Adipose tissue (tissue), 3 donors: ENCODE results near the gene HIP1R. TPM values are rescaled to one million over a fixed set of nuclear protein-coding genes. Genes with fewer than 3 reads are reported as not detected.
A peak's percentile ranks its signal among the peaks of the same experiment; 100 is the strongest.
"Not testable (repeated sequence)": the region's sequence is repeated elsewhere in the genome, so short reads cannot be mapped to it uniquely, and the experiment has no call there.

Source experiments
- H3K27ac ChIP-seq: one replicate; pipeline ENCODE4 v1.5.1; 2013; ENCODE audit warnings: low read depth, low read length
- WGBS, 3 donors: extraction: QIAGEN DNeasy Blood & Tissue Kit; methylation state at CpG; one replicate each; pipeline ENCODE4 v1.1.7; 2013; 5-methylcytosine and 5-hydroxymethylcytosine counted together
- polyA plus RNA-seq, 3 donors: library from polyadenylated mRNA; stranded (reverse); fragments of 200-250 nt; gene quantifications; one replicate each; pipeline ENCODE4 v1.2.3, GENCODE V29; 2013
- donor health status: healthy with polysubstance abuse.
- donor health status: Bipolar disorder and iron deficiency.
- donor health status: healthy.

The HIP1R gene
- polyA plus RNA-seq, 3 donors = 27.0 to 62.4 (median 42.4) TPM

GRCh38 chr12:122880668-122881067, 45.4 kb downstream of the HIP1R start:
- no peak overlapping the region for H3K27ac ChIP-seq
- whole genome bisulfite sequencing, 3 donors = 40 to 66% (median 43%) methylated on average over 8 of the region's 8 CpGs

GRCh38 chr12:122882908-122883558, 47.8 kb downstream of the HIP1R start:
- 47 to 84% (median 56%) methylated on average over 11 of the region's 11 CpGs for WGBS, 3 donors
- H3K27ac ChIP-seq = no peak overlapping the region

GRCh38 chr12:122884091-122884826, 49.0 kb downstream of the HIP1R start:
- 55 to 61% (median 58%) methylated on average over 6 of the region's 6 CpGs for WGBS, 3 donors
- no peak overlapping the region for H3K27ac ChIP-seq

GRCh38 chr12:122884860-122885259, 49.6 kb downstream of the HIP1R start:
- WGBS, 3 donors = 59 to 64% (median 61%) methylated on average over 4 of the region's 4 CpGs
- no peak overlapping the region for H3K27ac ChIP-seq

DNA sequence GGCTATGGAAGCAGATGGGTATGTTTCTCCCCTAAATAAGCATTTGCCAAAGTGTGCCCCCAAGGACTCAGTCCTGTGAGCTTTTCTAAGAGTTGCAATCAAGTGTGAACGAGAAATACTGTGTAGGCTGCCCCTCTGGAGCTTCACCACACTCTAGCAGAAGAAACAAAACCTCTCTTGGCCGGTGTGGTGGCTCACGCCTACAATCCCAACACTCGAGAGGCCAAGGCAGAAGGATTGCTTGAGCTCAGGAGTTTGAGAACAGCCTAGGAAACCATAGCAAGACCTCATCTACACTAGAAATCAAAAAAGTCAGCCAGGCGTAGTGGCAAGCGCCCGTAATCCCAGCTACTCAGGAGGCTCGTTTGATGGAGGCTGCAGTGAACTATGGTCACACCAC, 50.9 kb downstream of the HIP1R start:
- 92 to 93% (median 92%) methylated on average over 8 of the region's 8 CpGs for WGBS, 3 donors
- no peak overlapping the region for H3K27ac ChIP-seq

DNA sequence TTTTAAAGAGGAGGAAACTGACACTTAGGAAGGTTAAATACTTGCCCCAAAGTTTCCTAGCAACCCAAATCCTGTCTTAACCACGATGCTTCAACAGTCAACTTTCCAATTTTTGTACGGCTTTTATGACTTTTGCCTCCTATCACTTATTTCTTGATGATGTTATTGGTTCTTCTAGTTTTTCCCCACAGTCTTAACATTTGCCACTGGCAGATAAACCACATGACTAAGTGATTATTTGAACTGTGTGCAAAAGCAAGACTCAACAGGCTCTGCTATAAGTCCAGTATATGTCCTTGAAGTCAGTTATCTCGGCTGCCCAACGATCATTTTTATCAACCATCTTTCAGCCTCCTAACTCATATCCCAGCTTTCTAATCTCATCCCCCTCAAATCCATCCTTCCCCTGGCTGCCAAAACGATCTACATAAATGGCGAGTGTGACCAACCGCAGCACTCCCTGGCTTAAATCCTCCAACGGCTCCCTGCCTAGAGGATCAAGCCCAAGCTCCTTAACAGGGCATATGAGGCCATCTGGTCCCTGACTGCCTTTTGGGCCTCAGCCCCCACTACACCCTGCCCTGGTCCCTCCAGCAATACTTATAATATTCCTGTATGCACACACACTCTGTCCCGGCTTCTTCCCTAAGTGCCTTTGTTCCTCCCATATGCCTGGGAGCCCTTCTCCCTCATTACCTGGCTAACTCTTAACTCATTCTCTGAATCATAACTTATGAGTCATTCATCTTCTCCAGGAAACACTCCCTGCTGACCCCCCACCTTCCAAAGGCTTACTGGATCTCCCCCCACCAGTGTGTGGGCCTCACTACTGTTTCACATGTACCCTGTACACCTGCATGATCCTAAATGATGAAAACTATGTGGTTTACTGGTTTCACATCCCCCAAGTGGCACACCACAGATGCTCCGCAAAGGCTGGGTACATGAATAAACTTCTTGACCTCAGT, 51.9 kb downstream of the HIP1R start:
- peak overlapping the region; percentile 4 for H3K27ac ChIP-seq
- WGBS, 3 donors = 59 to 72% (median 67%) methylated on average over 10 of the region's 10 CpGs

- H3K27ac ChIP-seq = peak overlapping the region; percentile 4
- WGBS, 3 donors = 42 to 71% (median 64%) methylated on average over 5 of the region's 5 CpGs
These were observed 52.6 kb downstream of the HIP1R start for GRCh38 chr12:122887819-122888212.

- no peak overlapping the region for H3K27ac ChIP-seq
- WGBS, 3 donors = 12 to 22% (median 22%) methylated on average over 12 of the region's 12 CpGs
These were observed 53.0 kb downstream of the HIP1R start for GRCh38 chr12:122888232-122888752.

GRCh38 chr12:122889761-122890520, 54.7 kb downstream of the HIP1R start:
- 47 to 64% (median 58%) methylated on average over 13 of the region's 13 CpGs for WGBS, 3 donors
- H3K27ac ChIP-seq = no peak overlapping the region

GRCh38 chr12:122891661-122892525, 56.6 kb downstream of the HIP1R start:
- H3K27ac ChIP-seq = no peak overlapping the region
- 23 to 54% (median 24%) methylated on average over 10 of the region's 10 CpGs for WGBS, 3 donors

DNA sequence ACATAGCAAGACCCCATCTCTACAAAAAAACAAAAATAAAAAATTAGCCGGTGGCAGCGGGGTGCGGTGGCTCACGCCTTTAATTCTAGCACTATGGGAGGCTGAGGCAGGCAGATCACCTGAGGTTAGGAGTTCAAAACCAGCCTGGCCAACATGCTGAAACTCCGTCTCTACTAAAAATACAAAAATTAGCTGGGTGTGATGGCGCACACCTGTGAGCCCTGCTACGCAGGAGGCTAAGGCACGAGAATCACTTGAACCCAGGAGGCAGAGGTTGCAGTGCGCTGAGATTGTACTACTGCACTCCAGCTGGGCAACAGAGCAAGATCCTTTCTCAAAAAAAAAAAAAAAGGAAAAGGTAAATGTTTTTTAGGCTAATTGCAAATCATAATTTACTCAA, 57.5 kb downstream of the HIP1R start:
- not testable (repeated sequence) for H3K27ac ChIP-seq
- WGBS, 3 donors = 92 to 97% (median 95%) methylated on average over 9 of the region's 9 CpGs

GRCh38 chr12:122893208-122894153, 58.2 kb downstream of the HIP1R start:
- H3K27ac ChIP-seq = no peak overlapping the region
- WGBS, 3 donors = 44 to 89% (median 81%) methylated on average over 7 of the region's 7 CpGs

DNA sequence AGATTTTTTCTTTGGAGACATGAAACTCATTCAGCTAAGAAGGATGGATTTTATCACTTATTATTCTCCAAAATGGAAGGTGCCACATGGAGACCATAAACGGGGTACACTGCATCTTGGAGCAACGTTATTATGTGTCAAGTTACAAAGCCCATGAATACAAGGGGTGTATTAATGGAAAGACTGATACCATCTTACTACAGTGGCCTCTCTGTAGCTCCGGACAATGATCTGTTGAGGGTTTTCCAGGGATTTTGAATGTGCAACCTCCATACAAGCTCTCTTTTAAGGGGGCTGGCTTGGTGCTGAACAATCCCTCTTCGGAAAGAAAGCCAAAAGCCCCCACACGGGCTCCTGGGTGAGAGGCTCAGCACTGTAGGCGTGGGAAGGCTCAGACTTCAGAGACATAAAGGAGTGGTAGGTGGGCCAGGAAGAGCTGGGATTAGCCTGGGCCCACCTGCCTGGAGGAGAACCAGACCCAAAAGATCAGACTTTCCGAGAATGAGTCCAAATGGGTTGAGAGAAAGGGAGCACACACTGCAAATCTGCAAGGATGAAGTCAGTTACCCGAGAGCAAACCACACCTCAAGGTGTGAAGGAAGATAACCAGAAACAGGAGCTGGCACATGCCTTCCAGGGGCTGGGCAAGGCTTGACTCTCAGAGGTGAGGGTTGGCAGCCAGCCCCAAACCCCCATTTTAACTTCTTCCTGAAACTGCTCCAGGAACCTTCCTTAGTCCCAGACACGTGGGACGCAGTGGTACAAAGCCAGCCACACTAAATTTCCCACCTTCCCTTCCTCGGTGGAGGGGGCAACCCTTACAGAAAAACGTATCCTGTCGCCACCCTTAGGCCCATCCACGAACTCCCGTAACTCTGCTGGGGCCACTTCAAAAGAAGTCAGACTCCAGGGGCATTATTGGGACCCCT, 59.2 kb downstream of the HIP1R start:
- WGBS, 3 donors = 33 to 39% (median 37%) methylated on average over 15 of the region's 15 CpGs
- no peak overlapping the region for H3K27ac ChIP-seq

DNA sequence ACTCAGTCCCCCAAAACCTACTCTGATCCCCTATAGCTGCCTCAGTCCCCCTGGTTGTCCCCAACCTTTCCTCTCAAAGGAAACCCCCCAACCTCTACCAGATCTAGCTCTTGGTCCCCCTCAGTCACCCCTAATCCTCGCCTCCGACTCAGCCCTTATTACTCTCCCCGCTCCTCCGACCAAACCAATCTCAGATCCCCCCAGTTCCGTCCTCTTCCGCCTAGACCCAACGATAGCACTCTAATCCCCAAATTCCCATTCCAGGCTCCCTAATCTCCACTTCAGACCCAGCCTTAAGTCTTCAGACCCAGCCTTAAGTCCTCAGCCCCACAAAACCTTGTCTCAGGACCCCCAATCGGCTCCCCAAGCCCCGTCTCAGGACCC, 60.1 kb downstream of the HIP1R start:
- WGBS, 3 donors = 2 to 10% (median 2%) methylated on average over 9 of the region's 9 CpGs
- peak overlapping the region; percentile 83 for H3K27ac ChIP-seq
